Frontal cortex (tissue), 4 donors: Measurements from ENCODE around the gene HMGCL. TPM values are rescaled to one million over a fixed set of nuclear protein-coding genes. Genes with fewer than 3 reads are reported as not detected.
"Not testable (repeated sequence)": the region's sequence is repeated elsewhere in the genome, so short reads cannot be mapped to it uniquely, and the experiment has no call there.

Experiments used
- DNase-seq, 2 donors: peaks; one replicate each; pipeline ENCODE4 v3.0.0; 2012; ENCODE audit warnings: low spot score in 2 of 2
- FAIRE-seq: peaks from 2 replicates; lab custom pipeline; 2012; peaks lifted over from hg19 to GRCh38; lab: Jason Lieb, UNC
- total RNA-seq: library from RNA; depleted of rRNA; stranded (reverse); fragments of >200 nt; gene quantifications from one replicate; pipeline ENCODE4 v1.2.3, GENCODE V29; 2014
- donor health status: control.
- donor health status: control.
- donor health status: control.

The HMGCL gene
- total RNA-seq, 1 donor from 2014 or later: 11.8 TPM

DNA sequence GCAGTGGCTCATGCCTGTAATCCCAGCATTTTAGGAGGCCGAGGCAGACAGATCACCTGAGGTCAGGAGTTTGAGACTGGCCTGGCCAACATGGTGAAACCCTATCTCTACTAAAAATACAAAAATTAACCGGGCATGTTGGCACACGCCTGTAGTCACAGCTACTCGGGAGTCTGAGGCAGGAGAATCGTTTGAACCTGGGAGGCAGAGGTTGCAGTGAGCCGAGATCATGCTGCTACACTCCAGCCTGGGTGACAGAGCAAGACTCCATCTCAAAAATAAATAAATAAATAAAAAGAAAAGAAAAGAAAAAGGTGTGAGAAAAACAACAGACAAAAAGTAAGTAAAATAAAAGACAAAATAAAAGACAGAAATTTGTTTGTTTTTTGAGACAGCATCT lies 8.9 kb upstream of the HMGCL start:
- not testable (repeated sequence) for FAIRE-seq, DNase-seq

DNA sequence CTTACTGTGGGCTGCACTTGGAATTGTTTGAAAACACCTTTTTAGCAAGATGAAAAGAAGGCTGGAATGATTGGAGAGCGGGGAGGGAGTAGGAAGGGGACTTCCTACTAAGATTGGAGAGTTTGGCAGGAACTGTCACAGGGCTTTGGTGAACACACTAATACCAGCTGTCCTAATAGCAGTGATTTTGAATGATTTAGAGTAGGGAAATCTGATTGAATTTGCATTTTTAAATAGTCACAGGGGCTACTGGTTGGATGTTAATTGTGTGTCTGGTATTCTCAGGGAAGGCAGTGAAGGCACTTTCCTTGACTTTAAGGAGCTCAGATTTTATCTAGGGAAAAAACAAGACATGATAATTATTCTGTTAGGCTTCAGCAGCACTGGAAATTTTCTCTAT lies 2.5 kb upstream of the HMGCL start:
- FAIRE-seq: no peak
- no peak for DNase-seq

DNA sequence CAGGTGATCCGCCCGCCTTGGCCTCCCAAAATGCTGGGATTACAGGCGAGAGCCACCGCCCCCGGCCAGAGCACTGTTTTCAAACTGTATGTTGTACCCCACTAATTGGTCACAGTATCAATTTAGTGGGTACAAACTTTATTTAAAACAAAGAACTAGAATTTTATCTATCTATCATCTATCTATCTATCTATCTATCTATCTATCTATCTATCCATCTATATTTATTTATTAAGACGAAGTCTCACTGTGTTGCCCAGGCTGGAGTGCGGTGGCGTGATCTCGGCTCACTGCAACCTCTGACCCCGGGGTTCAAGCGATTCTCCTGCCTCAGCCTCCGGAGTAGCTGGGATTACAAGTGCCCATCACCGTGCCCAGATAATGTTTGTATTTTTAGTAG lies 1.4 kb upstream of the HMGCL start:
- not testable (repeated sequence) for DNase-seq, FAIRE-seq

DNA sequence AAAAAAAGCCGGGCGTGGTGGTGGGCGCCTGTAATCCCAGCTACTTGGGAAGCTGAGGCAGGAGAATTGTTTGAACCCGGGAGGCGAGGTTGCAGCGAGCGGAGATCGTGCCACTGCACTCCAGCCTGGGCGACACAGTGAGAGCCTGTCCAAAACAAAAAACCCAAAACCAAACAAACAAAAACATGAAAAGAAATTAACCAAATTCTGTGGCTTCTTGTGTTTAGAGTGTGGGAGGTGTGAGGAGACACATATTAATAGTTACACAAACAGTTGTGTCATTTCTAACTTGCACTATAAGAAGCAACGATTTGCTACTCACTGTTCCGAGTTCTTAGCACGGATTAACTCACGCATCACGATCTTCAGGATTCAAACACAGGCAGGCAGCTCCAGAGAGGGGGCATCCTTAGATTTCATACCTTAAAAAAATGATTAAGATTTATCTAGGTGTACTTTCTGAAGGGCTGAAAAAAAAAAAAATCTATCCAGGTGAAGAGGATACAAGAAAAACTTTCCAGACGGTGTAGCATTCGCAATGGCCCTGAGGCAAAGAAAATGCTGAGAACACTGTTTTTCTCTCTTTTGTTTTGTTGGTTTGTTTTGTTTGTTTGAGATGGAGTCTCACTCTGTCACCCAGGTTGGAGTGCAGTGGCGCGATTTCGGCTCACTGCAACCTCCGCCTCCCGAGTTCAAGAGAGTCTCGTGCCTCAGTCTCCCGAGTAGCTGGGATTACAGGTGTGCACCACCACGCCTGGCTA lies 713 bp upstream of the HMGCL start:
- FAIRE-seq: no peak

DNA sequence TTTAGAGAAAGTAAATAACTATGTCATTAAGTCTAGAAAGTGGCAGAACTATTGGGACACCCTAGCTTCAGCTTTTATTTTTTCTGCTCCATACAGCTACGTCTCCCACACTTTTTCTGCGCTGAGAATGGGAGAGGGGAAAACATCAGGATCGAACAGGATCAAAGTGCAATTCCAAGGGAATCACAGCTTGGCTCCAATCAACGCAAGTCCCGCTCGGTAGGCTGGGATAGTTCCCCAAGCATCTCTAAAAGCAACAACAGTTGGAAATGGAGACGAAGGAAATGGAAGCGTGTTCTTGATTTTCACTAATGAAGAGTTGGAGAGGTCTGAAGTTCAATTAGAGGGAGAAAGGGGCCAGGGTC lies 536 bp downstream of the HMGCL start:
- no peak for DNase-seq
- no peak for FAIRE-seq

More for the DNA sequence above, 713 bp upstream of the HMGCL start:
- DNase-seq: peak in 1 of 2 donors; percentile 29

DNA sequence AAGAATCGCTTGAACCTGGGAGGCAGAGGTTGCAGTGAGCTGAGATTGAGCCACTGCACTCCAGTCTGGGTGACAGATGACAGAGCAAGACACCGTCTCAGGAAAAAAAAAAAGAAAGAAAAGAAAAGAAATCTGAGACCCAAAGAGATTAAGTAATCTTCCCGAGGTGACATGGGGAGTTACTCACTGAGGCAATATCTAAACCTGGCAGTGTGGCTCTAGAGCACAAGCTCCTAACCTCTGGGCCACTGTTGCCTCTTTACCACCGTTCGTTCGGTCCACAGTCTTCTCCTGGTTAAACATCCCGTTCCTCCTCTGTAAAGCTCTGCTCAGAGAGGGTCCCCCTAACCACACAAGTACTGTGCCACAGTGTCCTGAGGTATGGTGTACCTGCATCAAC lies 1.5 kb downstream of the HMGCL start:
- FAIRE-seq: no peak
- DNase-seq: no peak

DNA sequence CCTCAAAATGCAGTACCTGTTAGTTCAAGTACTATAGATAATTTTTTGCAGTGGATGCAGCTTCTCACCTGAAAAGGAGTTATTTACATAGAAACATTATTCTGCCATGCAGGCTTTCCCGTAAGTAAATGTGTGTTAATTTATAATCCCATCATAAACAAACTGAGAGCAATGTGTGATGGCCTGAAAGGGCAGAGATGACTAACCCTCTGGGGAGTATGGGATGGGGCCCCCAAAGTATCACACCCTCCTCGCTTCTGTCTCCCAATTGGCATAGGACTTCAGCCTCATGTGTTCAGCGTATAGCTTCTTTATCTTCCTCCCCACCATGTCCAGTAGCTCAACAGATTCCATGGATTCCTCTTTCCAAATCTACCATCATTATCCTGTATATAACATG lies 7.6 kb downstream of the HMGCL start:
- no peak for DNase-seq
- no peak for FAIRE-seq

DNA sequence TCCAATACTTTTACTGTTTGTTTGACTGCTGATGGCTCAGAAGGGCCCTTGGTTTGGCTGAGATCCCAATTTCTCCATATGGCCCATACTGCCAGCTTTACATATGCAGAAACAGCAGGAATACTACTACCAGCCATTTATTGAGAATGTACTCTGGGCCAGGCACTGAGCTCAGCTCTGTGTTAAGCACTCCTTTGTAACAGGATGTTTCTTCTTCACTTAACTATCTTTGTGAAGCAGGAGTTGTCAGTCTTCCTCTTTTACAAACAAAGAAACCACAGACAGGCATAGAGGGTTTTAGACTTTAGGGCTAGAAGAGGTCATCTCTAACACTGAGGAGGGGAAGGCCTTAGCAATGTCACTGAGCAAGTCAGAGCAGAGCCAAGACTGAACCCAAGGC lies 8.3 kb downstream of the HMGCL start:
- FAIRE-seq: no peak
- DNase-seq: no peak

DNA sequence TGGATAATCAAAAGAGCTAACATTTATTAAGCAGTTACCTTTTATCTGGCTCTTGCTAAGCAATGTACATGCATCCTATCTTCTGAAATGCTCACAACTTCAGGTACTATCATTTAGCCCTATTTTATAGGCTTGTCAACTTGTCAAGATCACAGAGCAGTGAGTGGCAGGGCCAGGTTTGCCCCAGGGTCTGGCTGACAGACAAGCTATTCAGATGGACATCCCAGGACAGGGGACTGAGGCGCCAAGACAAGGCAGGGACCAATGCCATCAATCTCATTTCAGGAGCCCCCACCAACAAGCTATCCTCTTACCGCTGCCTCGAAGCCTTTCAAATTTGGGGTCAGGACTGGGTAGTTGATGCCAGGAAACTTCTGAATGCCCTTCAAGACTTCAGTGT lies 8.9 kb downstream of the HMGCL start:
- no peak for FAIRE-seq
- DNase-seq: no peak

DNA sequence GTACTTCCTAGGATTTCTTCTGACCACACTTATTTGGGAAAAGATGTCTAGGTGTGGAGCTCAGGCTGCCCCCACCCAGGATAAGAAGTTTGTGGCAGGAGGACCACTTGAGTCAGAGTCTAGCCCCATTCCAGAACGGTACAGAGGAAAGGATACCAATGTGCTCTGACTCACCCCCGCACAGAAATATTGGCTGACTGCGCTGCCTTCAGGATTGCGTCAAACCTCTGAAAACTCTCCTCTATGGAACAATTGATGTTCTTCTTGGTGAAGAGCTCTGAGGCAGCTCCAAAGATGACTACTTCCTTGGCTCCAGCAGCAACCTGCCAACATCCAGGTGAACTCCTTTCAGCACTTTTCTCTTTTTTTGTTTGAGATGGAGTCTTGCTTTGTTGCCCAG lies 11.2 kb downstream of the HMGCL start:
- DNase-seq (no peak), FAIRE-seq (no peak)

DNA sequence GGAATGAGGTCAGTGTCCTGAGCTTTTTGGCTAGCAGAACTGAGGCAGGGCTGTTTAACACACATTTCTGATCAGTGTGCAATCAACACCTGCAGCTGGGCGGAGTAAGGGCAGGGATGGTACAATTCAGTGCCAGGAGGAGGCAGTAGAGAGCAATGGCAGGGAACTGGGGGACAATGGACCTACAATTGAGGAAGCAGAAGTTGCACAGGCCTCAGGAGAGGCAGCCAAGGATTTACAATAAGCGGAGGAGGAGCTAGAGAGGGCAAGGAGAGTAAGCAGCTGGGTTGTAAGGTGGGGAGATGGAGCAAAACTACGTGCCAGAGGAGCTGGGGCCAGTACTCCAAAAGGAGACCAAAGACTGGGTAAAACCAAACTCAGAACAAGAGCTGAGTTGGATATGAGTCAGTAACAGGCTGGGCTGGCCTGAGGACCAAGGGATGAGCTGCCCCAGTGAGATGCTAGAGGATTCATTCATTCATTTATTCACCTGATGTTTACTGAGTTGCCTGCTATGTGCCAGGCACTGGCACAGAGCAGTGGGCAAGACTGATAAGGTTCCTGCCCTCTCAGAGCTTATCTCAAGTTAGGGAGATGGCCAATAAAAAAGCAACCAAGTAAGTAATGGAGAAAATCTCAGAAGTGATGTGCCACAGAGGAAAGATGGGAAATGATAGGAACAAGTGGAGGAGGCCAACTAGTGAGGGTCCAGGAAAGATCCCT lies 14.2 kb downstream of the HMGCL start:
- FAIRE-seq (no peak), DNase-seq (no peak)

DNA sequence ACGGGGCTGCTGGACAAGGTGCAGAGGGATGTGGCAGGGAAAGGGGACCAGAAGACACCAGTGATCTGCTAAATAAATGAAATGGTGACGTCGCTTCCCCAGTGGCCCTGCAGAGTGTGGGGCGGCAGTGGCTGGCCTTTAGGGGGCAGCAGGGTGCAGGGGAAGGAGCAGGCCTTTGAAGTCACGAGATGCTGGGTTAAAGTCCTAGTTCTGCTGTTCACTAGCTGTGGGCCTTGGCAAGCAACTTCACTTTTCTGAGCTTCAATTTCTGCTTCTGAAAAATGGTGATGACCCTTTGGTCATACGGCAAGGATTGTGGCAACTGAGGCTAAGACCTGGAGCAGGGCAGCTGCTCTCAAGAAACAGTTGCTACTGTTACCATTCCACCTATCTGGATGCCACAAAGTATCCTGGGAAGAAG lies 15.5 kb downstream of the HMGCL start:
- FAIRE-seq: no peak
- DNase-seq: peak in 1 of 2 donors; percentile 62

DNA sequence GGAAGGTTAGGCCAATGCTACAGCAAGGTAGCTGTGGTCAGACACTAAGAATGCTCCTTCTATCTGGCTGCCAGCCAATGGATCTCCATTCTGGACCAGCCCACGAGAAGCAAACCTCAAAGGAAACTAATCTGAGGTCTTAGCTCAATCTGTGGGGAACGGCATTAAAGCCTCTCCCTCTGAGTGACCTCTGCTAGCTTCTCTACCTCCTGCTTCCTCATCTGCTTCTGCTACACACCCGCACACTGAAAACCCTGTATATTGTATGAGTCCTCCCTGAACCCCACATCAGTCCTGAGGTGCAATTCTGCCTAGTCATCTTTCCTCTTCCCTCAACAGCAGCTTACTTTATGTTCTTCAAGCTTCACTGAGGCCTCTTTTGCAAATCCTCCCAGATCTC lies 17.8 kb downstream of the HMGCL start:
- no peak for DNase-seq
- no peak for FAIRE-seq

DNA sequence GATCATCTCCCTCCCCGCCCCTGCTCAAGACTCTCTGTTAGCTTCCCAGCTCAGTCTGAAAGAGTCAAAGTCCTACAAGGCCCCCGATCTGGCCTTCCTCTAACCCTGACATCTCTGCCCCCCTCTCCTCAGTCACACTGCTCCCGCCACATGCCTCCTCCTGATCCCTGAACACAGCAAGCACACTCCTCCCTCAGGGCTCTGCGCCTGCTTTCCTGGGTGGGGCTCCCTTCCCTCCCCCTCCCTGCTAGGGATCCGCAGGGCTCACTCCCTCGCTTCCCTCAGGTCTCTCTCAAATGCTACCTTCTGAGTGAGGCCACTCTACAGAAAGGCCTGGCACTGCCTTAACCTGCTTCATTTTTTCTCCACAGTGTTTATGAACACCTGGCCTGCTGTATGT lies 18.9 kb downstream of the HMGCL start:
- FAIRE-seq: no peak
- no peak for DNase-seq

DNA sequence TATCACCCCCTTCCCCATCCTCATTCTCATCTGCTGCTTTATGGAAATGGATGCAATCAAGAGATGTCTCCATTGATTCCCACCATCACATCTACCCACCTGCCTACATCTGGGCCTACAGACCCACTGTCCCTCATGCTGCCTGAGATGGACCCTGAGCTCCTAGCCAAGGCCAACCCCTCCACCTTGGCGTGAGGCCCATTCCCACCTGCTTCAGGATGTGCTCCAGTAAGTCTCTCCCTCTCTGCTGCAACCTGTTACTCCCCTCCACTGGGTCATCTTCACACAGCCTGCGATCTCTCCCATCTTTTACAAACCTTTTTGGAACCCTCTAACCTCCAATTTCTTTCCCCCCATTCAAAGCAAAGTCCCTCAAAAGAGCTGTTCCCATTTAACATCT lies 20.2 kb downstream of the HMGCL start:
- no peak for FAIRE-seq

DNA sequence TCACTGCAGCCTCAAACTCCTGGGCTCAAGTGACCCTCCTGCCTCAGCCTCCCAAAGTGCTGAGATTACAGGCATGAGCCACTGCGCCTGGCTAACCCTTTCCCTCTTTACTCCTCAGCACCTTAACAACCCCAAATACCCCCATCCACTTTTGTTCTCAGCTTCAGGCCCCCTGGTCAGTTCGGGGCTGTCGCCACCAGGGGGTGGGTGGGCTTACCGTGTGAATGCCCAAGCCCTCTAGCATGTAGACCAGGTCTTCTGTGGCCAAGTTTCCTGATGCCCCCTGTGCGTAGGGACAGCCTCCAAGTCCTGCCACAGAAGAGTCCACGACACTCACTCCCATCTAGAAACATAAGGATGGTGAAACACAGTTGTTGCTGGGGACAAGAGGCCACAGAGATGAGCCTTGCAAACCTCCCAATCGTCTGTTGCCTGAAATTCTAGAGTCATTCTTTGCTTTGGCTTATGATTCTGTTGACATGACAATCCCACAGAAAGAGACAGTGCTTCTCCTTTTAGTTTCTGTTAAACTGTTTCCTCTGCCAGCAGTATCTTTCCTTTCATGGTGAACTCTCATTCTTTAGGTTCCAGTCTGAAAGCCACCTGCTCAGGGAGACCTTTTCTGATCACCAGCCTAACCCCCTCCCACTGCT lies 20.9 kb downstream of the HMGCL start:
- no peak for DNase-seq

More for the DNA sequence above, 20.2 kb downstream of the HMGCL start:
- DNase-seq: no peak

DNA sequence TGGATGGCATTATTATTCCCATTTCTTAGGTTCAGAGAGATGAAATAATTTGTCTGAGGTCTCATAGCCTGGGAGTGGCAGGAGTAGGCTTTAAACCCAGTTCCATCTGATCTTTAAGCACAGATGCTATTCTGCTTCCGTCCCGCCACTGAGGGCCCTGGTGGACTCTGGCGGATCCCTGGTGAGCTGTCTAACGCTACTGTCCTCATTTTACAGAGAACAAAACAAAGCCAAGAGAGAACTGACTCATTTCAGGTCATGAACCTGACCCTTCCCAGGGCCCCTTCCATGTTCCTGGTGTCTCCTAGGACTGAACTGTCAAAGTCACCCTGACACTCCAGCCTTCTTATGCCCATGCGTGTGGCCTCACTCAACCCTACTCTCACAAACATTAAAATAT lies 21.6 kb downstream of the HMGCL start:
- DNase-seq (no peak), FAIRE-seq (no peak)

More for the DNA sequence above, 20.9 kb downstream of the HMGCL start:
- FAIRE-seq: no peak

DNA sequence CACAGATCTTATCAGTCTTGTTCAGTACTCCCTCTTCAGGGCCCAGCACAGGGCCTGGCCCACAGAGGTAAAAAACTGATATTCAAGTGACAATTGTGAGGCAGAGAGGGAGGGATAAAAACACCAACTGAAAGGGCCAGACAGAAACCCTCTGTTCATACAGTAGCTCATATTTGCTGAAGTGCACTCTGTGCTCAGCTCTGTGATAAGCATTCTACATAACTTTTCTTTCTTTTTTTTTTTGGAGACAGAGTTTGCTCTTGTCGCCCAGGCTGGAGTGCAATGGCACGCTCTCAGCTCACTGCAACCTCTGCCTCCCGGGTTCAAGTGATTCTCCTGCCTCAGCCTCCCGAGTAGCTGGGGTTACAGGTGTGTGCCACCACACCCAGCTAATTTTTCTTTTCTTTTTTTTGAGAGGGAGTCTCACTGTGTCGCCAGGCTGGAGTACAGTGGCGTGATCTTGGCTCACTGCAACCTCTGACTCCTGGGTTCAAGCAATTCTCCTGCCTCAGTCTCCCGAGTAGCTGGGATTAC lies 22.4 kb downstream of the HMGCL start:
- not testable (repeated sequence) for FAIRE-seq, DNase-seq

DNA sequence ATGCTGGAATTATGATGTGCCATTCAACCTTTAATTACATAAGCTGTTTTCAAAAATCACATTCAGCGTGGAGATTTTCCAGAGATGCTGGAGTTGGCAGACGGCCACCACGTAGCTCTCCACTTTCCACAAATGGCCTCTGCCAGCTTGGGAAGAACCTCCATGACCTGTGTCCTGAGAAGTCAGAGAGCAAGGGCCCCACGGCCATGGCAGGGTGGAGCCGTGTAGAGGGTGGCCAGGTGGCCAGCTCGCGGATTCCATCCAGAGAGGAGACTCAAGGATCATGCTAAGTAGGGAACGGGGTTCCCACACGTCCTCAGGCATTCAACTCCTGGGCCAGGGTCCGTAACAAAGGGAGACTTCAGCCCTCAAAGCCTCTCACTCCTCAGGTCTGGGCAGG lies 23.4 kb downstream of the HMGCL start:
- FAIRE-seq: no peak

DNA sequence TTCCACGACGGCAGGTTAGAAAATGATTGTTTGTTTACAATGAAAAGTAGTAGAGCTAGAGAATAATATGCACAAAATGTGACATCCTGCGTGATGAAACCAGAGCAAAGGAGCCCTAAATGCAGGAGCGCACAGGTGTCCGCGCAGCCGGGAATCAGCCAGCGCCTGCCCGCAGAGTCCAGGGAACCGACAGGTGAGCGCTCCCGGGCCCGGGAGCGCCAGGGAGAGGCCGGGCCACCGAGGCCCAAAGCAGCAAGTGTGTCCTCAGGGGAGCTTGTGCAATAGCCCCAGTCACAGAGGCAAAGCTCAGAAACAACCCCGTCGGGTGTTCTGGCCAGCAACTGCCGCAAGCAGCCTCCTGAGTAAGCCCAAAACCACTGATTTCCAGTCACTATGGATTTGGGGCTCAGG lies 23.9 kb downstream of the HMGCL start:
- no peak for FAIRE-seq
- DNase-seq: no peak

More for the DNA sequence above, 23.4 kb downstream of the HMGCL start:
- no peak for DNase-seq
